H1 (cell line): ENCODE measurements around the gene MTMR10. TPM values are rescaled to one million over a fixed set of nuclear protein-coding genes. Genes with fewer than 3 reads are reported as not detected.

ENCODE experiments used
- CTCF ChIA-PET: fragments of 300-600 bp; sonication (Branson Sonifier 250); formaldehyde crosslinking; loops from one replicate; lab custom pipeline; 2021; ENCODE audit not compliant: partially characterized antibody; lab: Charles Lee
- POLR2A ChIA-PET: fragments of 300-600 bp; sonication (Branson Sonifier 250); formaldehyde crosslinking; loops from one replicate; lab custom pipeline; 2021; ENCODE audit warnings: inconsistent platforms; ENCODE audit not compliant: partially characterized antibody; lab: Charles Lee
- DNase-seq, 2 experiments: peaks; one replicate each; pipeline versions ENCODE4 v3.0.0 to v3.0.0-alpha.2; 2010 to 2022; ENCODE audit warnings: low spot score in 2 of 2, low read depth in 1 of 2, mixed read lengths in 1 of 2
- FAIRE-seq: peaks from 2 replicates; lab custom pipeline; 2011; peaks lifted over from hg19 to GRCh38; lab: Jason Lieb, UNC
- H2AFZ ChIP-seq: 2 replicates; pipeline ENCODE4 v1.8.1; 2012; ENCODE audit warnings: low read length, inconsistent platforms
- H2AK5ac ChIP-seq: 2 replicates; pipeline ENCODE4 v1.6.1; 2013; ENCODE audit warnings: low read depth, low read length
- H2BK120ac ChIP-seq: replicated peaks from 2 replicates; pipeline ENCODE3; 2013; ENCODE audit warnings: low read depth, low read length, inconsistent platforms
- H2BK12ac ChIP-seq: 2 replicates; pipeline ENCODE4 v1.6.1; 2013; ENCODE audit warnings: low read depth, low read length
- H2BK15ac ChIP-seq: 2 replicates; pipeline ENCODE4 v1.6.1; 2013; ENCODE audit warnings: low read length
- H2BK20ac ChIP-seq: 2 replicates; pipeline ENCODE4 v1.6.1; 2013; ENCODE audit warnings: low read length
- H2BK5ac ChIP-seq: 2 replicates; pipeline ENCODE4 v1.6.1; 2013; ENCODE audit warnings: low read depth, low read length
- H3K14ac ChIP-seq: 2 replicates; pipeline ENCODE4 v1.6.1; 2013; ENCODE audit warnings: inconsistent platforms; ENCODE audit not compliant: insufficient read length
- H3K18ac ChIP-seq: 2 replicates; pipeline ENCODE4 v1.6.1; 2013; ENCODE audit warnings: low read length; ENCODE audit errors: extremely low read depth
- H3K23ac ChIP-seq: 2 replicates; pipeline ENCODE4 v1.6.1; 2013; ENCODE audit warnings: inconsistent platforms; ENCODE audit not compliant: insufficient read length
- H3K23me2 ChIP-seq: 2 replicates; pipeline ENCODE4 v1.6.1; 2013; ENCODE audit warnings: low read depth, low read length
- H3K27ac ChIP-seq: 2 replicates; pipeline ENCODE4 v1.6.1; 2011; ENCODE audit warnings: low read depth, low read length, inconsistent platforms
- H3K27me3 ChIP-seq, 4 experiments: replicated peaks in 1 of 4; 1 replicate in 1 of 4; 2 replicates in 3 of 4; pipeline versions ENCODE4 v1.6.1 to v1.8.1; 2011 to 2013; ENCODE audit warnings: low read length in 3 of 4, mild to moderate bottlenecking in 3 of 4, inconsistent platforms in 2 of 4, mixed read lengths in 2 of 4, moderate library complexity in 1 of 4; ENCODE audit not compliant: control insufficient read depth in 3 of 4, insufficient read depth in 3 of 4; ENCODE audit errors: extremely low read depth in 1 of 4
- H3K36me3 ChIP-seq, 4 experiments: 2 replicates each; pipeline versions ENCODE4 v1.6.1 to v1.8.1; 2011 to 2013; ENCODE audit warnings: mild to moderate bottlenecking in 4 of 4, low read length in 3 of 4, moderate library complexity in 2 of 4, control low read depth in 1 of 4, inconsistent platforms in 1 of 4; ENCODE audit not compliant: insufficient read depth in 4 of 4, control insufficient read depth in 2 of 4
- H3K4ac ChIP-seq: replicated peaks from 2 replicates; pipeline ENCODE3; 2013; ENCODE audit warnings: low read length, low read depth, mixed read lengths, inconsistent platforms; ENCODE audit not compliant: insufficient read length
- H3K4me1 ChIP-seq, 4 experiments: replicated peaks in 1 of 4; 1 replicate in 1 of 4; 2 replicates in 3 of 4; pipeline versions ENCODE4 v1.6.1 to v1.8.1; 2011 to 2013; ENCODE audit warnings: low read length in 3 of 4, inconsistent platforms in 2 of 4, mixed read lengths in 1 of 4; ENCODE audit not compliant: insufficient read depth in 4 of 4, control insufficient read depth in 3 of 4
- H3K4me2 ChIP-seq, 2 experiments: 2 replicates each; pipeline versions ENCODE4 v1.6.1 to v1.8.1; 2011 to 2013; ENCODE audit warnings: low read depth in 2 of 2, low read length in 2 of 2, control low read depth in 1 of 2, inconsistent platforms in 1 of 2, mild to moderate bottlenecking in 1 of 2; ENCODE audit not compliant: insufficient read depth in 1 of 2
- H3K4me3 ChIP-seq, 4 experiments: fragments of 200-600, 300-600 bp in 1 of 4; sonication (generic), shearing (Covaris generic), sonication (Bioruptor Twin) in 1 of 4; 2 replicates each; pipeline versions ENCODE4 v1.5.1 to v1.8.1; 2011 to 2016; ENCODE audit warnings: low read length in 4 of 4, low read depth in 3 of 4, control low read depth in 2 of 4, inconsistent platforms in 2 of 4, mild to moderate bottlenecking in 2 of 4, mixed read lengths in 1 of 4, moderate library complexity in 1 of 4; ENCODE audit not compliant: insufficient read depth in 2 of 4; ENCODE audit errors: extremely low read depth in 1 of 4
- H3K56ac ChIP-seq: replicated peaks from 2 replicates; pipeline ENCODE3; 2013; ENCODE audit warnings: low read depth, mild to moderate bottlenecking, mixed read lengths, low read length, inconsistent platforms; ENCODE audit not compliant: insufficient read length
- H3K79me1 ChIP-seq: 2 replicates; pipeline ENCODE4 v1.6.1; 2013; ENCODE audit warnings: low read depth, low read length, control low read depth
- H3K79me2 ChIP-seq, 2 experiments: 2 replicates each; pipeline versions ENCODE4 v1.6.1 to v1.8.1; 2012 to 2013; ENCODE audit warnings: low read length in 2 of 2, mild to moderate bottlenecking in 2 of 2, inconsistent platforms in 1 of 2; ENCODE audit not compliant: insufficient read depth in 2 of 2, control insufficient read depth in 1 of 2
- H3K9ac ChIP-seq, 4 experiments: replicated peaks in 1 of 4; 1 replicate in 1 of 4; 2 replicates in 3 of 4; pipeline versions ENCODE4 v1.6.1 to v1.8.1; 2011 to 2013; ENCODE audit warnings: low read depth in 3 of 4, low read length in 3 of 4, control low read depth in 2 of 4, mild to moderate bottlenecking in 2 of 4, moderate library complexity in 2 of 4, inconsistent platforms in 1 of 4; ENCODE audit errors: extremely low read depth in 1 of 4
- H3K9me3 ChIP-seq, 2 experiments: 2 replicates each; pipeline versions ENCODE4 v1.6.1 to v1.8.1; 2012 to 2013; ENCODE audit warnings: mild to moderate bottlenecking in 2 of 2, moderate library complexity in 2 of 2, control low read depth in 1 of 2, inconsistent platforms in 1 of 2, low read depth in 1 of 2, low read length in 1 of 2, mixed read lengths in 1 of 2; ENCODE audit not compliant: insufficient read depth in 2 of 2
- H4K20me1 ChIP-seq, 2 experiments: replicated peaks in 1 of 2; 2 replicates each; pipeline versions ENCODE3 to v1.8.1; 2011 to 2013; ENCODE audit warnings: inconsistent platforms in 2 of 2, low read length in 2 of 2, mild to moderate bottlenecking in 1 of 2; ENCODE audit not compliant: insufficient read depth in 2 of 2, control insufficient read depth in 1 of 2
- H4K5ac ChIP-seq: 2 replicates; pipeline ENCODE4 v1.6.1; 2013; ENCODE audit warnings: low read length, low read depth, mixed read lengths, inconsistent platforms; ENCODE audit not compliant: insufficient read length
- H4K8ac ChIP-seq: 2 replicates; pipeline ENCODE4 v1.8.0; 2013; ENCODE audit warnings: mild to moderate bottlenecking, moderate library complexity, low read length, inconsistent platforms; ENCODE audit not compliant: insufficient read depth; ENCODE audit errors: extremely low read depth
- H4K91ac ChIP-seq: replicated peaks from 2 replicates; pipeline ENCODE3; 2013; ENCODE audit warnings: low read length, mixed read lengths, inconsistent platforms; ENCODE audit not compliant: insufficient read length
- ASH2L ChIP-seq: fragments of 200-600, 300-600 bp; sonication (generic); IDR thresholded peaks from one replicate; pipeline ENCODE4 v1.7.1; 2017; ENCODE audit warnings: low read length
- BCL11A ChIP-seq, 2 experiments: IDR thresholded peaks; one replicate each; pipeline ENCODE4 v1.6.1; 2011; ENCODE audit warnings: low read depth in 2 of 2, low read length in 2 of 2, mild to moderate bottlenecking in 2 of 2
- CBX8 ChIP-seq: fragments of 300-800, 300-1000 bp; sonication (generic); IDR thresholded peaks from 2 replicates; pipeline ENCODE4 v1.7.1; 2016; ENCODE audit warnings: low read depth, low read length, borderline replicate concordance
- EGR1 ChIP-seq: IDR thresholded peaks from 2 replicates; pipeline ENCODE4 v1.6.1; 2011; ENCODE audit warnings: low read depth, low read length, borderline replicate concordance
- POLR2A ChIP-seq, 2 experiments: IDR thresholded peaks; 1 replicate in 1 of 2; 2 replicates in 1 of 2; pipeline ENCODE4 v1.6.1; 2011; ENCODE audit warnings: low read depth in 2 of 2, low read length in 2 of 2, mild to moderate bottlenecking in 2 of 2; ENCODE audit errors: control extremely low read depth in 1 of 2
- RNF2 ChIP-seq: fragments of 200-900, 300-1000 bp; sonication (generic); IDR thresholded peaks from 2 replicates; pipeline ENCODE4 v1.7.1; 2016; ENCODE audit warnings: borderline replicate concordance, low read depth, mild to moderate bottlenecking, antibody characterized with exemption, low read length; ENCODE audit not compliant: poor library complexity, severe bottlenecking; ENCODE audit errors: missing control alignments
- SIX5 ChIP-seq: IDR thresholded peaks from 2 replicates; pipeline ENCODE4 v1.6.1; 2011; ENCODE audit warnings: mild to moderate bottlenecking, low read depth, low read length
- WGBS, 2 experiments: shearing (Covaris generic) in 1 of 2; methylation state at CpG; one replicate each; pipeline versions ENCODE4 v1.1.6 to v1.1.7; 2013 to 2015; ENCODE audit warnings: low lambda C conversion rate in 2 of 2, mixed read lengths in 2 of 2, inconsistent platforms in 1 of 2, low coverage in 1 of 2, missing lambda C conversion rate in 1 of 2; ENCODE audit not compliant: insufficient replicate concordance in 2 of 2, insufficient coverage in 1 of 2, insufficient read length in 1 of 2; ENCODE audit errors: extremely low coverage in 1 of 2, missing lambda C conversion rate in 1 of 2; 5-methylcytosine and 5-hydroxymethylcytosine counted together
- polyA plus RNA-seq, 7 experiments: library from polyadenylated mRNA; depleted of rRNA in 3 of 7; stranded (reverse) in 5 of 7; unstranded in 2 of 7; fragments of >200 nt in 5 of 7; fragments of 200-250 nt in 2 of 7; gene quantifications; 1 replicate in 5 of 7; 2 replicates in 1 of 7; 4 replicates in 1 of 7; pipeline versions ENCODE4 v1.2.1 to v1.2.3, GENCODE V29; 2011 to 2013; ENCODE audit warnings: missing spikeins in 2 of 7, mixed read lengths in 2 of 7
- total RNA-seq: library from RNA; stranded (reverse); fragmentation: NEBNext Ultra II Directional; extraction: Animal tissue kit (Norgen Biotek cat#: 25700); gene quantifications from 2 replicates; pipeline ENCODE4 v1.2.1, GENCODE V29; 2021

Gene MTMR10
- total and polyA plus RNA-seq, 2 of the 8 experiments (the other 6 are each of a cell fraction or from before 2014, with no cell fraction given), result 3.8 to 13.1 TPM

GRCh38 chr15:30969724-30970123 is 21.7 kb downstream of the MTMR10 start:
- no peak overlapping the region for H2BK15ac ChIP-seq
- H3K4me1 ChIP-seq, result no peaks in the 10 kb centered on the region
- no peaks in the 10 kb centered on the region for H3K9me3 ChIP-seq
- H3K27me3 ChIP-seq, result no peaks in the 10 kb centered on the region
- H3K56ac ChIP-seq, result no peak overlapping the region
- no peak overlapping the region for H4K91ac ChIP-seq
- H2AFZ ChIP-seq, result no peak overlapping the region
- H3K4me3 ChIP-seq, result no peak overlapping the region
- H3K18ac ChIP-seq, result no peak overlapping the region
- no peak for DNase-seq
- ChIA-PET POLR2A (interaction anchor here (0.7 kb wide), 2 partner anchors 22 to 397 kb away, joined by 3 to 4 read pairs; partner anchors contain the start of gene MTMR10), CTCF (interaction anchor here (2.0 kb wide), 1 partner anchor 160 kb away, joined by 12 read pairs; no protein-coding TSS in a partner anchor)
- no peaks in the 10 kb centered on the region for H3K23me2 ChIP-seq
- no peak overlapping the region for H3K27ac ChIP-seq
- H3K79me2 ChIP-seq, result no peaks in the 10 kb centered on the region
- no peak overlapping the region for H2BK120ac ChIP-seq
- FAIRE-seq, result no peak
- H4K5ac ChIP-seq, result no peak overlapping the region
- TF ChIP-seq POLR2A (IDR thresholded peaks at IDR 0.05; ENCODE audit: control extremely low read depth in 1 of 2, low read depth in 2 of 2, low read length in 2 of 2) (no peak), EGR1 (no peak), ASH2L (no peak), BCL11A (IDR thresholded peaks at IDR 0.05; ENCODE audit: low read depth in 2 of 2, low read length in 2 of 2) (no peak), RNF2 (no peak), SIX5 (no peak), CBX8 (no peak)
- TF ChIP-seq, all 59 proteins: peak for 0
- Histone ChIP-seq H3K23ac (no peak overlapping the region), H3K4ac (no peak overlapping the region), H4K20me1 (no peaks in the 10 kb centered on the region), H3K36me3 (peaks cover 0 to 5% (median 2%) of the 10 kb centered on the region in 4 experiments; a peak in 4 of 8 replicates), H4K8ac (no peak overlapping the region), H3K9ac (no peak overlapping the region), H3K14ac (no peak overlapping the region), H2AK5ac (no peak overlapping the region), H2BK5ac (0 out of 2 replicates have a peak overlapping the region, but pooled peaks have one; percentile 15), H3K79me1 (no peaks in the 10 kb centered on the region), H2BK12ac (no peak overlapping the region), H2BK20ac (no peak overlapping the region), H3K4me2 (no peak overlapping the region)
- WGBS, 2 experiments, result 92% methylated on average over 2 of the region's 2 CpGs; no CpG with 5 or more reads in 1 of the 2 experiments
